HEK293 (cell line): ENCODE results near the gene MCF2L.

Experiments
- MZF1 ChIP-seq: fragments of 450-650 bp; formaldehyde crosslinking; IDR thresholded peaks from 2 replicates; pipeline ENCODE4 v1.5.1; 2017; ENCODE audit warnings: missing biosample characterization, missing genetic modification characterization, borderline replicate concordance
- ZNF140 ChIP-seq: fragments of 450-650 bp; formaldehyde crosslinking; IDR thresholded peaks from 2 replicates; pipeline ENCODE4 v1.5.1; 2016; ENCODE audit warnings: missing biosample characterization, missing genetic modification characterization
- ZNF785 ChIP-seq: fragments of 450-650 bp; formaldehyde crosslinking; IDR thresholded peaks from 2 replicates; pipeline ENCODE4 v1.5.1; 2016; ENCODE audit warnings: missing biosample characterization, missing genetic modification characterization
- TF ChIP-seq, protein P1 (sequence below): fragments of 450-650 bp; formaldehyde crosslinking; IDR thresholded peaks from 2 replicates; pipeline ENCODE4 v1.5.1; 2017; ENCODE audit warnings: missing biosample characterization, missing genetic modification characterization
- TF ChIP-seq, protein P2 (sequence below): fragments of 450-650 bp; formaldehyde crosslinking; IDR thresholded peaks from 2 replicates; pipeline ENCODE4 v1.5.1; 2016; ENCODE audit warnings: missing biosample characterization, missing genetic modification characterization
- TF ChIP-seq, protein P3 (sequence below): fragments of 450-650 bp; formaldehyde crosslinking; IDR thresholded peaks from 2 replicates; pipeline ENCODE4 v1.5.1; 2016; ENCODE audit warnings: missing biosample characterization, missing genetic modification characterization, low read depth
- TF ChIP-seq, protein P4 (sequence below): fragments of 450-650 bp; formaldehyde crosslinking; IDR thresholded peaks from 2 replicates; pipeline ENCODE4 v1.5.1; 2016; ENCODE audit warnings: missing biosample characterization, missing genetic modification characterization
- TF ChIP-seq, protein P5 (sequence below): fragments of 450-650 bp; formaldehyde crosslinking; IDR thresholded peaks from 2 replicates; pipeline ENCODE4 v1.5.1; 2016; ENCODE audit warnings: missing biosample characterization, missing genetic modification characterization

DNA sequence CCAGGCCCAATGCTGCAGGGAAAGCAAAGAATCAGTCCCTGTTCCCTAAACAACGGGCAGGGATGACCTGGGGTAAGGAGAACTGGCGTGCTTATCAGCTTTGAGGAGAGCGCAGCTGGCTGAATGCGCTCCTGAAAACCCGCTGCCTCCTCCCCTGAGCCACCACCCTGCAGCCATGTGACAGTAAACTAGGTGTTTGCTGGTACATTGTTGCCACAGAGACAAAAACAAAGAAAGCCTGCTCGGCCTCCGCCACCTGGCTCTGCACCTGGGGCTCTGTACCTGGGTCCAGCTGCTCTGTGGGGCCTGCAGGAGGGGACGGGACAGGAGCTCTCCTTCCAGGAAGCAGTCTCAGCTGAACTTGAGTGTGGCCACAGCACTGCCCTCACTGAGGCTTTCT is 21.8 kb downstream of the MCF2L start:
- TF ChIP-seq, protein P1, sequence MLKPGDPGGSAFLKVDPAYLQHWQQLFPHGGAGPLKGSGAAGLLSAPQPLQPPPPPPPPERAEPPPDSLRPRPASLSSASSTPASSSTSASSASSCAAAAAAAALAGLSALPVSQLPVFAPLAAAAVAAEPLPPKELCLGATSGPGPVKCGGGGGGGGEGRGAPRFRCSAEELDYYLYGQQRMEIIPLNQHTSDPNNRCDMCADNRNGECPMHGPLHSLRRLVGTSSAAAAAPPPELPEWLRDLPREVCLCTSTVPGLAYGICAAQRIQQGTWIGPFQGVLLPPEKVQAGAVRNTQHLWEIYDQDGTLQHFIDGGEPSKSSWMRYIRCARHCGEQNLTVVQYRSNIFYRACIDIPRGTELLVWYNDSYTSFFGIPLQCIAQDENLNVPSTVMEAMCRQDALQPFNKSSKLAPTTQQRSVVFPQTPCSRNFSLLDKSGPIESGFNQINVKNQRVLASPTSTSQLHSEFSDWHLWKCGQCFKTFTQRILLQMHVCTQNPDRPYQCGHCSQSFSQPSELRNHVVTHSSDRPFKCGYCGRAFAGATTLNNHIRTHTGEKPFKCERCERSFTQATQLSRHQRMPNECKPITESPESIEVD (tag by site-specific recombination), result no peak
- TF ChIP-seq ZNF140 (tag by site-specific recombination) (no peak), MZF1 (tag by site-specific recombination) (no peak), ZNF785 (tag by site-specific recombination) (no peak)
- TF ChIP-seq, protein P2, sequence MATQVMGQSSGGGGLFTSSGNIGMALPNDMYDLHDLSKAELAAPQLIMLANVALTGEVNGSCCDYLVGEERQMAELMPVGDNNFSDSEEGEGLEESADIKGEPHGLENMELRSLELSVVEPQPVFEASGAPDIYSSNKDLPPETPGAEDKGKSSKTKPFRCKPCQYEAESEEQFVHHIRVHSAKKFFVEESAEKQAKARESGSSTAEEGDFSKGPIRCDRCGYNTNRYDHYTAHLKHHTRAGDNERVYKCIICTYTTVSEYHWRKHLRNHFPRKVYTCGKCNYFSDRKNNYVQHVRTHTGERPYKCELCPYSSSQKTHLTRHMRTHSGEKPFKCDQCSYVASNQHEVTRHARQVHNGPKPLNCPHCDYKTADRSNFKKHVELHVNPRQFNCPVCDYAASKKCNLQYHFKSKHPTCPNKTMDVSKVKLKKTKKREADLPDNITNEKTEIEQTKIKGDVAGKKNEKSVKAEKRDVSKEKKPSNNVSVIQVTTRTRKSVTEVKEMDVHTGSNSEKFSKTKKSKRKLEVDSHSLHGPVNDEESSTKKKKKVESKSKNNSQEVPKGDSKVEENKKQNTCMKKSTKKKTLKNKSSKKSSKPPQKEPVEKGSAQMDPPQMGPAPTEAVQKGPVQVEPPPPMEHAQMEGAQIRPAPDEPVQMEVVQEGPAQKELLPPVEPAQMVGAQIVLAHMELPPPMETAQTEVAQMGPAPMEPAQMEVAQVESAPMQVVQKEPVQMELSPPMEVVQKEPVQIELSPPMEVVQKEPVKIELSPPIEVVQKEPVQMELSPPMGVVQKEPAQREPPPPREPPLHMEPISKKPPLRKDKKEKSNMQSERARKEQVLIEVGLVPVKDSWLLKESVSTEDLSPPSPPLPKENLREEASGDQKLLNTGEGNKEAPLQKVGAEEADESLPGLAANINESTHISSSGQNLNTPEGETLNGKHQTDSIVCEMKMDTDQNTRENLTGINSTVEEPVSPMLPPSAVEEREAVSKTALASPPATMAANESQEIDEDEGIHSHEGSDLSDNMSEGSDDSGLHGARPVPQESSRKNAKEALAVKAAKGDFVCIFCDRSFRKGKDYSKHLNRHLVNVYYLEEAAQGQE, result no peak
- TF ChIP-seq, protein P3, sequence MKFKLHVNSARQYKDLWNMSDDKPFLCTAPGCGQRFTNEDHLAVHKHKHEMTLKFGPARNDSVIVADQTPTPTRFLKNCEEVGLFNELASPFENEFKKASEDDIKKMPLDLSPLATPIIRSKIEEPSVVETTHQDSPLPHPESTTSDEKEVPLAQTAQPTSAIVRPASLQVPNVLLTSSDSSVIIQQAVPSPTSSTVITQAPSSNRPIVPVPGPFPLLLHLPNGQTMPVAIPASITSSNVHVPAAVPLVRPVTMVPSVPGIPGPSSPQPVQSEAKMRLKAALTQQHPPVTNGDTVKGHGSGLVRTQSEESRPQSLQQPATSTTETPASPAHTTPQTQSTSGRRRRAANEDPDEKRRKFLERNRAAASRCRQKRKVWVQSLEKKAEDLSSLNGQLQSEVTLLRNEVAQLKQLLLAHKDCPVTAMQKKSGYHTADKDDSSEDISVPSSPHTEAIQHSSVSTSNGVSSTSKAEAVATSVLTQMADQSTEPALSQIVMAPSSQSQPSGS (tag by site-specific recombination), result no peak
- TF ChIP-seq, protein P4, sequence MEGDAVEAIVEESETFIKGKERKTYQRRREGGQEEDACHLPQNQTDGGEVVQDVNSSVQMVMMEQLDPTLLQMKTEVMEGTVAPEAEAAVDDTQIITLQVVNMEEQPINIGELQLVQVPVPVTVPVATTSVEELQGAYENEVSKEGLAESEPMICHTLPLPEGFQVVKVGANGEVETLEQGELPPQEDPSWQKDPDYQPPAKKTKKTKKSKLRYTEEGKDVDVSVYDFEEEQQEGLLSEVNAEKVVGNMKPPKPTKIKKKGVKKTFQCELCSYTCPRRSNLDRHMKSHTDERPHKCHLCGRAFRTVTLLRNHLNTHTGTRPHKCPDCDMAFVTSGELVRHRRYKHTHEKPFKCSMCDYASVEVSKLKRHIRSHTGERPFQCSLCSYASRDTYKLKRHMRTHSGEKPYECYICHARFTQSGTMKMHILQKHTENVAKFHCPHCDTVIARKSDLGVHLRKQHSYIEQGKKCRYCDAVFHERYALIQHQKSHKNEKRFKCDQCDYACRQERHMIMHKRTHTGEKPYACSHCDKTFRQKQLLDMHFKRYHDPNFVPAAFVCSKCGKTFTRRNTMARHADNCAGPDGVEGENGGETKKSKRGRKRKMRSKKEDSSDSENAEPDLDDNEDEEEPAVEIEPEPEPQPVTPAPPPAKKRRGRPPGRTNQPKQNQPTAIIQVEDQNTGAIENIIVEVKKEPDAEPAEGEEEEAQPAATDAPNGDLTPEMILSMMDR (tag by site-specific recombination), result no peak
- TF ChIP-seq, protein P5, sequence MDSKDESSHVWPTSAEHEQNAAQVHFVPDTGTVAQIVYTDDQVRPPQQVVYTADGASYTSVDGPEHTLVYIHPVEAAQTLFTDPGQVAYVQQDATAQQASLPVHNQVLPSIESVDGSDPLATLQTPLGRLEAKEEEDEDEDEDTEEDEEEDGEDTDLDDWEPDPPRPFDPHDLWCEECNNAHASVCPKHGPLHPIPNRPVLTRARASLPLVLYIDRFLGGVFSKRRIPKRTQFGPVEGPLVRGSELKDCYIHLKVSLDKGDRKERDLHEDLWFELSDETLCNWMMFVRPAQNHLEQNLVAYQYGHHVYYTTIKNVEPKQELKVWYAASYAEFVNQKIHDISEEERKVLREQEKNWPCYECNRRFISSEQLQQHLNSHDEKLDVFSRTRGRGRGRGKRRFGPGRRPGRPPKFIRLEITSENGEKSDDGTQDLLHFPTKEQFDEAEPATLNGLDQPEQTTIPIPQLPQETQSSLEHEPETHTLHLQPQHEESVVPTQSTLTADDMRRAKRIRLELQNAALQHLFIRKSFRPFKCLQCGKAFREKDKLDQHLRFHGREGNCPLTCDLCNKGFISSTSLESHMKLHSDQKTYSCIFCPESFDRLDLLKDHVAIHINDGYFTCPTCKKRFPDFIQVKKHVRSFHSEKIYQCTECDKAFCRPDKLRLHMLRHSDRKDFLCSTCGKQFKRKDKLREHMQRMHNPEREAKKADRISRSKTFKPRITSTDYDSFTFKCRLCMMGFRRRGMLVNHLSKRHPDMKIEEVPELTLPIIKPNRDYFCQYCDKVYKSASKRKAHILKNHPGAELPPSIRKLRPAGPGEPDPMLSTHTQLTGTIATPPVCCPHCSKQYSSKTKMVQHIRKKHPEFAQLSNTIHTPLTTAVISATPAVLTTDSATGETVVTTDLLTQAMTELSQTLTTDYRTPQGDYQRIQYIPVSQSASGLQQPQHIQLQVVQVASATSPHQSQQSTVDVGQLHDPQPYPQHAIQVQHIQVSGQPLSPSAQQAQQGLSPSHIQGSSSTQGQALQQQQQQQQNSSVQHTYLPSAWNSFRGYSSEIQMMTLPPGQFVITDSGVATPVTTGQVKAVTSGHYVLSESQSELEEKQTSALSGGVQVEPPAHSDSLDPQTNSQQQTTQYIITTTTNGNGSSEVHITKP (tag by site-specific recombination), result no peak
